Prostate gland (tissue), 2 donors: Measurements from ENCODE around the gene SYPL2.

ENCODE experiments used
- CTCF ChIP-seq, 4 experiments: fragments of 200-600 bp in 2 of 4; fragments of 450-650 bp in 2 of 4; sonication (generic) in 2 of 4; IDR thresholded peaks; 1 replicate in 3 of 4; 2 replicates in 1 of 4; pipeline ENCODE4 v1.5.1; 2016 to 2019; ENCODE audit warnings: antibody characterized with exemption in 4 of 4, mild to moderate bottlenecking in 2 of 4, moderate library complexity in 2 of 4
- POLR2A ChIP-seq: fragments of 450-650 bp; IDR thresholded peaks from one replicate; pipeline ENCODE4 v1.6.1; 2016; ENCODE audit warnings: antibody characterized with exemption, mild to moderate bottlenecking
- POLR2AphosphoS5 ChIP-seq: sonication (generic); formaldehyde crosslinking; IDR thresholded peaks from one replicate; pipeline ENCODE4 v1.6.1; 2017; ENCODE audit warnings: antibody characterized with exemption

GRCh38 chr1:109531380-109531779 lies 65.0 kb downstream of the SYPL2 start:
- no peak for TF ChIP-seq CTCF (IDR thresholded peaks at IDR 0.05)
- no peak for TF ChIP-seq POLR2AphosphoS5
- no peak for TF ChIP-seq POLR2A
